Thoracic aorta (tissue), 2 donors: Measurements from ENCODE around the gene KRTAP4-4. TPM values are rescaled to one million over a fixed set of nuclear protein-coding genes. Genes with fewer than 3 reads are reported as not detected.
"Not testable (repeated sequence)": the region's sequence is repeated elsewhere in the genome, so short reads cannot be mapped to it uniquely, and the experiment has no call there.

Experiments used
- ATAC-seq: fragments of 150-250 bp; one replicate; pipeline ENCODE4 v1.8.0; 2017; ENCODE audit warnings: low read depth; ENCODE audit not compliant: insufficient number of reproducible peaks, low FRiP score
- DNase-seq: peaks from one replicate; pipeline ENCODE4 v3.0.0-alpha.2; 2020; ENCODE audit warnings: low spot score
- H3K27ac ChIP-seq, 2 donors: fragments of 200-600 bp; sonication (generic); 1 replicate in 1 of 2; 2 replicates in 1 of 2; pipeline ENCODE4 v1.5.1; 2016; ENCODE audit warnings: mild to moderate bottlenecking in 2 of 2, moderate library complexity in 2 of 2
- H3K27me3 ChIP-seq: fragments of 200-600 bp; sonication (generic); replicated peaks from 2 replicates; pipeline ENCODE4 v1.6.0; 2016; ENCODE audit warnings: mild to moderate bottlenecking; ENCODE audit not compliant: insufficient read depth
- H3K36me3 ChIP-seq: fragments of 200-600 bp; sonication (generic); one replicate; pipeline ENCODE4 v1.5.1; 2016
- H3K4me1 ChIP-seq, 2 donors: fragments of 200-600 bp; sonication (generic); 1 replicate in 1 of 2; 2 replicates in 1 of 2; pipeline versions ENCODE4 v1.5.1 to v1.6.0; 2016; ENCODE audit warnings: low read depth in 2 of 2, mild to moderate bottlenecking in 1 of 2; ENCODE audit not compliant: control insufficient read depth in 1 of 2
- H3K4me3 ChIP-seq: fragments of 200-600 bp; sonication (generic); 2 replicates; pipeline ENCODE4 v1.5.1; 2016; ENCODE audit warnings: mild to moderate bottlenecking
- H3K9me3 ChIP-seq: fragments of 200-600 bp; sonication (generic); 2 replicates; pipeline ENCODE4 v1.5.1; 2016
- CTCF ChIP-seq: fragments of 200-600 bp; sonication (generic); IDR thresholded peaks from one replicate; pipeline ENCODE4 v1.5.1; 2019; ENCODE audit warnings: antibody characterized with exemption
- total RNA-seq, 2 donors: library from RNA; depleted of rRNA; stranded (reverse); fragments of >200 nt; gene quantifications; one replicate each; pipeline versions ENCODE4 v1.1.0 to v1.2.3, GENCODE V29; 2016

Gene KRTAP4-4
- total RNA-seq, 2 donors from 2014 or later, result not detected

GRCh38 chr17:41121742-41122141 lies 38.8 kb downstream of the KRTAP4-4 start:
- no peaks in the 10 kb centered on the region for H3K9me3 ChIP-seq
- H3K27me3 ChIP-seq, result no peaks in the 10 kb centered on the region
- H3K4me1 ChIP-seq, result no peaks in the 10 kb centered on the region
- no peak overlapping the region for H3K27ac ChIP-seq
- DNase-seq (no peak), ATAC-seq (no peak)
- TF ChIP-seq CTCF, result no peak
- H3K36me3 ChIP-seq, result no peaks in the 10 kb centered on the region
- H3K4me3 ChIP-seq, result no peak overlapping the region

GRCh38 chr17:41119696-41120690 lies 40.6 kb downstream of the KRTAP4-4 start:
- not testable (repeated sequence) for H3K27me3 ChIP-seq, DNase-seq, H3K4me3 ChIP-seq, ATAC-seq, H3K36me3 ChIP-seq, H3K4me1 ChIP-seq, H3K9me3 ChIP-seq, H3K27ac ChIP-seq

GRCh38 chr17:41118721-41119120 lies 41.8 kb downstream of the KRTAP4-4 start:
- ATAC-seq, result no peak
- Histone ChIP-seq H3K27me3 (no peaks in the 10 kb centered on the region), H3K9me3 (no peaks in the 10 kb centered on the region), H3K4me1 (no peaks in the 10 kb centered on the region), H3K36me3 (no peaks in the 10 kb centered on the region), H3K27ac (no peak overlapping the region), H3K4me3 (no peak overlapping the region)
- TF ChIP-seq CTCF, result no peak
- DNase-seq, result no peak

- H3K4me3 ChIP-seq, H3K27me3 ChIP-seq, ATAC-seq, H3K4me1 ChIP-seq, H3K27ac ChIP-seq, DNase-seq, H3K36me3 ChIP-seq, H3K9me3 ChIP-seq: not testable (repeated sequence)
Observed at GRCh38 chr17:41117846-41118386, 42.6 kb downstream of the KRTAP4-4 start, which contains the start of gene KRTAP4-11. KRTAP4-11 (minus strand) TSS chr17:41118373; CDS start chr17:41118315, 58 bp downstream.

- Histone ChIP-seq H3K4me3 (no peak overlapping the region), H3K27ac (no peak overlapping the region), H3K4me1 (no peaks in the 10 kb centered on the region), H3K9me3 (no peaks in the 10 kb centered on the region), H3K36me3 (no peaks in the 10 kb centered on the region), H3K27me3 (no peaks in the 10 kb centered on the region)
- no peak for TF ChIP-seq CTCF
- no peak for ATAC-seq
- DNase-seq, result no peak
Observed at GRCh38 chr17:41116297-41116696, 44.3 kb downstream of the KRTAP4-4 start.

- no peaks in the 10 kb centered on the region for H3K9me3 ChIP-seq
- H3K4me3 ChIP-seq, result no peak overlapping the region
- ATAC-seq, result no peak
- no peaks in the 10 kb centered on the region for H3K36me3 ChIP-seq
- no peak for DNase-seq
- TF ChIP-seq CTCF, result no peak
- no peaks in the 10 kb centered on the region for H3K4me1 ChIP-seq
- H3K27ac ChIP-seq, result no peak overlapping the region
- no peaks in the 10 kb centered on the region for H3K27me3 ChIP-seq
Observed at GRCh38 chr17:41111151-41111885, 49.2 kb downstream of the KRTAP4-4 start.
